ENCODE data around the gene RSF1.

DNA sequence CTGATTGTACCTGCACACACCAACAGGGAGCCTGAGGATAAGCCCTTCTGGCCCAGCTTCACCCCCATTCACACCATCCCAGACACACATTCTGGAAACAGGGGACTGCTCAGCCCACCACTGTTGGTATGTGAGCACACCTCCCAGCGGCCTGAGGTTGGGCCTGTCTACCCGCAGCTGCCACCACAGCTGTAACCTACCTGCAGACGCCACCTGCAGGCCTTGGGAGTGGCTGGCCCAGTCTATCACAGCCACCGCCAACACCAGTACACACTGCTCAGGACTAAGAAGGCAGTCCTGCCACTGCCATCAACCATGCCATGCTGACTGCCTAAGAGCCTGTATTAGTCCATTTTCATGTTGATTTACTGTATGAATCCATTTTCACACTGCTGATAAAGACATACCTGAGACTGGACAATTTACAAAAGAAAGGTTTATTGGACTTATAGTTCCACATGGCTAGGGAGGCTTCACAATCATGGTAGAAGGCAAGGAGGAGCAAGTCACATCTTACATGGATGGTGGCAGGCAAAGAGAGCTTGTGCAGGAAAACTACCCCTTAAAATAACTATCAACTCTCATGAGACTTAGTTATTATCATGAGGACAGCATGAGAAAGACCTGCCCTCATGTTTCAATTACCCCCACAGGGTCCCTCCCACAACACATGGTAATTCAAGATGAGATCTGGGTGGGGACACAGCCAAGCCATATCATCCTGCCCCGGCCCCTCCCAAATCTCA lies 30.6 kb downstream of the RSF1 start:
- TF ChIP-seq CTCF (conservative IDR thresholded peaks at IDR 0.05) (no peak), ZFX (IDR thresholded peaks at IDR 0.05) (no peak)

All from C4-2B (cell line).